ENCODE data around the gene CSRP1. TPM values are rescaled to one million over a fixed set of nuclear protein-coding genes. Genes with fewer than 3 reads are reported as not detected.
A peak's percentile ranks its signal among the peaks of the same experiment; 100 is the strongest.
"Not testable (repeated sequence)": the region's sequence is repeated elsewhere in the genome, so short reads cannot be mapped to it uniquely, and the experiment has no call there.

CSRP1 gene
- polyA plus RNA-seq, 4 donors: 62.1 to 181 (median 112) TPM

- peaks cover 2 to 62% (median 6%) of the 10 kb centered on the region in 3 donors for H3K36me3 ChIP-seq (ENCODE audit: control insufficient read depth in 3 of 3, insufficient read depth in 2 of 3, low read depth in 1 of 3, low read length in 3 of 3)
- H3K4me1 ChIP-seq (ENCODE audit: control insufficient read depth in 3 of 3, insufficient read depth in 2 of 3, low read depth in 1 of 3, low read length in 2 of 3): peaks cover 0 to 39% (median 5%) of the 10 kb centered on the region in 3 donors
- H3K9me3 ChIP-seq (ENCODE audit: control insufficient read depth in 2 of 2, insufficient read depth in 1 of 2, low read depth in 1 of 2, low read length in 1 of 2): not testable (repeated sequence)
These were observed 13.8 kb downstream of the CSRP1 start for GRCh38 chr1:201493026-201493656.

GRCh38 chr1:201491896-201492511 lies 14.9 kb downstream of the CSRP1 start:
- peaks cover 0 to 4% of the 10 kb centered on the region in 2 donors for H3K9me3 ChIP-seq (ENCODE audit: control insufficient read depth in 2 of 2, insufficient read depth in 1 of 2, low read depth in 1 of 2, low read length in 1 of 2)
- WGBS, 3 donors: 73 to 92% (median 80%) methylated on average over 3 of the region's 3 CpGs
- peaks cover 0 to 39% (median 5%) of the 10 kb centered on the region in 3 donors for H3K4me1 ChIP-seq (ENCODE audit: control insufficient read depth in 3 of 3, insufficient read depth in 2 of 3, low read depth in 1 of 3, low read length in 2 of 3)
- FAIRE-seq: no peak
- DNase-seq: no peak
- peak overlapping the region in 2 of 3 donors; percentile 9 to 62 for H3K27ac ChIP-seq (ENCODE audit: low read depth in 1 of 3, low read length in 2 of 3)
- no peak overlapping the region for H3K4me3 ChIP-seq (ENCODE audit: low read depth in 1 of 3, low read length in 3 of 3)
- no peaks in the 10 kb centered on the region for H3K27me3 ChIP-seq (ENCODE audit: control insufficient read depth in 3 of 3, insufficient read depth in 3 of 3, low read length in 3 of 3)
- H3K36me3 ChIP-seq (ENCODE audit: control insufficient read depth in 3 of 3, insufficient read depth in 2 of 3, low read depth in 1 of 3, low read length in 3 of 3): peaks cover 2 to 65% (median 6%) of the 10 kb centered on the region in 3 donors

More at GRCh38 chr1:201493026-201493656, 13.8 kb downstream of the CSRP1 start:
- not testable (repeated sequence) for H3K4me3 ChIP-seq (ENCODE audit: low read depth in 1 of 3, low read length in 3 of 3); DNase-seq; FAIRE-seq; H3K27me3 ChIP-seq (ENCODE audit: control insufficient read depth in 3 of 3, insufficient read depth in 3 of 3, low read length in 3 of 3)
- peak overlapping the region in 2 of 3 donors; percentile 62 to 91 for H3K27ac ChIP-seq (ENCODE audit: low read depth in 1 of 3, low read length in 2 of 3)
- 90 to 94% (median 93%) methylated on average over 3 of the region's 3 CpGs for WGBS, 3 donors

GRCh38 chr1:201490708-201491131 lies 16.2 kb downstream of the CSRP1 start:
- Histone ChIP-seq H3K27me3 (ENCODE audit: control insufficient read depth in 3 of 3, insufficient read depth in 3 of 3, low read length in 3 of 3) (no peaks in the 10 kb centered on the region), H3K4me3 (ENCODE audit: low read depth in 1 of 3, low read length in 3 of 3) (no peak overlapping the region), H3K4me1 (ENCODE audit: control insufficient read depth in 3 of 3, insufficient read depth in 2 of 3, low read depth in 1 of 3, low read length in 2 of 3) (peaks cover 0 to 27% (median 3%) of the 10 kb centered on the region in 3 donors), H3K36me3 (ENCODE audit: control insufficient read depth in 3 of 3, insufficient read depth in 2 of 3, low read depth in 1 of 3, low read length in 3 of 3) (peaks cover 3 to 75% (median 6%) of the 10 kb centered on the region in 3 donors), H3K9me3 (ENCODE audit: control insufficient read depth in 2 of 2, insufficient read depth in 1 of 2, low read depth in 1 of 2, low read length in 1 of 2) (peaks cover 0 to 4% of the 10 kb centered on the region in 2 donors), H3K27ac (ENCODE audit: low read depth in 1 of 3, low read length in 2 of 3) (no peak overlapping the region)
- DNase-seq (no peak), FAIRE-seq (no peak)
- 51 to 68% (median 62%) methylated on average over 3 of the region's 3 CpGs for WGBS, 3 donors

GRCh38 chr1:201489643-201490261 lies 17.2 kb downstream of the CSRP1 start:
- FAIRE-seq (no peak), DNase-seq (no peak)
- H3K36me3 ChIP-seq (ENCODE audit: control insufficient read depth in 3 of 3, insufficient read depth in 2 of 3, low read depth in 1 of 3, low read length in 3 of 3): peaks cover 3 to 81% (median 6%) of the 10 kb centered on the region in 3 donors
- H3K4me3 ChIP-seq (ENCODE audit: low read depth in 1 of 3, low read length in 3 of 3): no peak overlapping the region
- peaks cover 0 to 4% of the 10 kb centered on the region in 2 donors for H3K9me3 ChIP-seq (ENCODE audit: control insufficient read depth in 2 of 2, insufficient read depth in 1 of 2, low read depth in 1 of 2, low read length in 1 of 2)
- 88 to 95% (median 92%) methylated on average over 6 of the region's 6 CpGs for WGBS, 3 donors
- H3K27me3 ChIP-seq (ENCODE audit: control insufficient read depth in 3 of 3, insufficient read depth in 3 of 3, low read length in 3 of 3): no peaks in the 10 kb centered on the region
- H3K4me1 ChIP-seq (ENCODE audit: control insufficient read depth in 3 of 3, insufficient read depth in 2 of 3, low read depth in 1 of 3, low read length in 2 of 3): peaks cover 0 to 17% (median 3%) of the 10 kb centered on the region in 3 donors
- H3K27ac ChIP-seq (ENCODE audit: low read depth in 1 of 3, low read length in 2 of 3): peak overlapping the region in 1 of 3 donors; percentile 67

GRCh38 chr1:201488830-201489589 lies 17.9 kb downstream of the CSRP1 start:
- peaks cover 0 to 10% (median 3%) of the 10 kb centered on the region in 3 donors for H3K4me1 ChIP-seq (ENCODE audit: control insufficient read depth in 3 of 3, insufficient read depth in 2 of 3, low read depth in 1 of 3, low read length in 2 of 3)
- DNase-seq: no peak
- no peak overlapping the region for H3K4me3 ChIP-seq (ENCODE audit: low read depth in 1 of 3, low read length in 3 of 3)
- 75 to 84% (median 81%) methylated on average over 12 of the region's 12 CpGs for WGBS, 3 donors
- peak overlapping the region in 1 of 3 donors; percentile 67 for H3K27ac ChIP-seq (ENCODE audit: low read depth in 1 of 3, low read length in 2 of 3)
- peaks cover 0 to 81% (median 9%) of the 10 kb centered on the region in 3 donors for H3K36me3 ChIP-seq (ENCODE audit: control insufficient read depth in 3 of 3, insufficient read depth in 2 of 3, low read depth in 1 of 3, low read length in 3 of 3)
- peaks cover 0 to 4% of the 10 kb centered on the region in 2 donors for H3K9me3 ChIP-seq (ENCODE audit: control insufficient read depth in 2 of 2, insufficient read depth in 1 of 2, low read depth in 1 of 2, low read length in 1 of 2)
- FAIRE-seq: no peak
- no peaks in the 10 kb centered on the region for H3K27me3 ChIP-seq (ENCODE audit: control insufficient read depth in 3 of 3, insufficient read depth in 3 of 3, low read length in 3 of 3)

- H3K27me3 ChIP-seq (ENCODE audit: control insufficient read depth in 3 of 3, insufficient read depth in 3 of 3, low read length in 3 of 3): no peaks in the 10 kb centered on the region
- FAIRE-seq (no peak), DNase-seq (no peak)
- peak overlapping the region in 1 of 3 donors; percentile 11 for H3K27ac ChIP-seq (ENCODE audit: low read depth in 1 of 3, low read length in 2 of 3)
- H3K4me3 ChIP-seq (ENCODE audit: low read depth in 1 of 3, low read length in 3 of 3): no peak overlapping the region
- 89 to 94% (median 91%) methylated on average over 2 of the region's 2 CpGs for WGBS, 3 donors
- H3K4me1 ChIP-seq (ENCODE audit: control insufficient read depth in 3 of 3, insufficient read depth in 2 of 3, low read depth in 1 of 3, low read length in 2 of 3): peaks cover 0 to 3% (median 2%) of the 10 kb centered on the region in 3 donors
- H3K9me3 ChIP-seq (ENCODE audit: control insufficient read depth in 2 of 2, insufficient read depth in 1 of 2, low read depth in 1 of 2, low read length in 1 of 2): no peaks in the 10 kb centered on the region
- peaks cover 0 to 79% (median 9%) of the 10 kb centered on the region in 3 donors for H3K36me3 ChIP-seq (ENCODE audit: control insufficient read depth in 3 of 3, insufficient read depth in 2 of 3, low read depth in 1 of 3, low read length in 3 of 3)
These were observed 19.2 kb downstream of the CSRP1 start for GRCh38 chr1:201487742-201488141.

GRCh38 chr1:201486187-201486586 lies 20.7 kb downstream of the CSRP1 start:
- Histone ChIP-seq H3K27ac (ENCODE audit: low read depth in 1 of 3, low read length in 2 of 3) (peak overlapping the region in 1 of 3 donors; percentile 12), H3K9me3 (ENCODE audit: control insufficient read depth in 2 of 2, insufficient read depth in 1 of 2, low read depth in 1 of 2, low read length in 1 of 2) (no peaks in the 10 kb centered on the region), H3K4me3 (ENCODE audit: low read depth in 1 of 3, low read length in 3 of 3) (no peak overlapping the region), H3K36me3 (ENCODE audit: control insufficient read depth in 3 of 3, insufficient read depth in 2 of 3, low read depth in 1 of 3, low read length in 3 of 3) (peaks cover 0 to 72% (median 9%) of the 10 kb centered on the region in 3 donors), H3K4me1 (ENCODE audit: control insufficient read depth in 3 of 3, insufficient read depth in 2 of 3, low read depth in 1 of 3, low read length in 2 of 3) (peaks cover 0 to 17% (median 0%) of the 10 kb centered on the region in 3 donors), H3K27me3 (ENCODE audit: control insufficient read depth in 3 of 3, insufficient read depth in 3 of 3, low read length in 3 of 3) (peaks cover 0 to 9% (median 0%) of the 10 kb centered on the region in 3 donors)
- FAIRE-seq (no peak), DNase-seq (no peak)
- 56 to 86% (median 75%) methylated on average over 3 of the region's 3 CpGs for WGBS, 3 donors
